22Rv1 (cell line): ENCODE measurements around the gene RNF114.

Experiments used
- CTCF ChIP-seq: fragments of 450-650 bp; IDR thresholded peaks from 2 replicates; pipeline ENCODE4 v1.5.1; 2017; ENCODE audit warnings: mild to moderate bottlenecking
- ZFX ChIP-seq: fragments of 450-650 bp; IDR thresholded peaks from 2 replicates; pipeline ENCODE4 v1.6.1; 2017; ENCODE audit warnings: antibody characterized with exemption, borderline replicate concordance

GRCh38 chr20:50001784-50002311 lies 65.7 kb downstream of the RNF114 start:
- TF ChIP-seq CTCF (no peak), ZFX (no peak)
